DOHH2 (cell line): ENCODE results near the gene GPC6.

Experiments used
- CTCF ChIP-seq: fragments of 200-600 bp; sonication (generic); IDR thresholded peaks from one replicate; pipeline ENCODE4 v1.5.1; 2014; ENCODE audit warnings: antibody characterized with exemption, mild to moderate bottlenecking, low read depth, low read length; ENCODE audit not compliant: poor library complexity, severe bottlenecking
- EZH2phosphoT487 ChIP-seq: fragments of 200-600 bp; sonication (generic); IDR thresholded peaks from 2 replicates; pipeline ENCODE4 v1.6.1; 2017; ENCODE audit warnings: borderline replicate concordance, mild to moderate bottlenecking, antibody characterized with exemption, low read length, moderate library complexity, mixed read lengths

DNA sequence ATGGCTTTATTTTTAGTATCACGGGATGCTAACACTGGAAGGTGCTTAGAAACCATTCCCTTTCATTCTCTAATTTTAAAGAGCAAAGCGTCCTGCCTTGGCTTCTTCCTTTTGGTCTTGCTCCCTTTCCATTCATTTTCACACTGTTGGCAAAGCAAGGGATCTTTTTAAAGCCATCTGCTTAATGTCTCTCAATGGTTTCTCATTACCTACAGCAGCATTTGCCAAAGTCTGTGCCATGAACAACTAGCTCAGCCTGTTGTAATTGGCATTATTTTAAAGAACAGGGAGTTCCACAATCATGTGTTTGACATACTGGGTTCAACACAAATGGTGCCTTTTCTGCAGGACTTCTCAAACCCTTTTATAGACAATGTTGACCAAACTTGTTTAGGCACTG lies 444.3 kb downstream of the GPC6 start:
- no peak for TF ChIP-seq CTCF
- TF ChIP-seq EZH2phosphoT487: no peak
